ENCODE measurements around the gene PACS1.

The PACS1 gene

DNA sequence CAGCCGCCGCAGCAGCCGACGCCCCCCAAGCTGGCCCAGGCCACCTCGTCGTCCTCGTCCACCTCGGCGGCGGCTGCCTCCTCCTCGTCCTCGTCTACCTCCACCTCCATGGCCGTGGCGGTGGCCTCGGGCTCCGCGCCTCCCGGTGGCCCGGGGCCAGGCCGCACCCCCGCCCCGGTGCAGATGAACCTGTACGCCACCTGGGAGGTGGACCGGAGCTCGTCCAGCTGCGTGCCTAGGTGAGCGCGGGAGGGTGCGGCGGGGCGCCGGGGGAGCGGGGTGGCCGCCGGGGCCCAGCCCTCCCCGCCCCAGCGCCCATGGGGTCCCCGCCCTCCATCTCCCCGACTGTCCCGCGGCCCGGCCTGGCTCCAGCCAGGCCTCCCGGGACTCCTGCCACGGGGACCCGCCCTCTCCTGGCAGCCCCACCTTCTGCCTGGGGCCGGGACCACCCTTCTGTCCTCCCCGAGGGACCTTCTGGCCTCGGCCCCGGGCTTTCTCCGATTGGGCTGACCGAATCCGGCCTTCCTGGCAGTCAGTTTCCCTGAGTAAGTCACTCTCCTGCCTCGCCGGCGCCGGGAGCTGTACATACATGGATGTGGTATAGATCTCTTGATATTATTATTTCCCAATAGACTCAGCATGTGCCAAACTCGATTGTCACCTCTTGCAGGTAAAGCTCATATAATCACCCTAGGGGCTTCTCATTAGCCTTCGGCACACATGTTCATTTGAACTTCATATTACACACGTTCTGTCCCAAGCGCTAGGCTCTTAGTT, 720 bp downstream of the PACS1 start:
- H3K4me1 ChIP-seq = peaks cover 11% of the 10 kb centered on the region
- TF ChIP-seq, protein P1, sequence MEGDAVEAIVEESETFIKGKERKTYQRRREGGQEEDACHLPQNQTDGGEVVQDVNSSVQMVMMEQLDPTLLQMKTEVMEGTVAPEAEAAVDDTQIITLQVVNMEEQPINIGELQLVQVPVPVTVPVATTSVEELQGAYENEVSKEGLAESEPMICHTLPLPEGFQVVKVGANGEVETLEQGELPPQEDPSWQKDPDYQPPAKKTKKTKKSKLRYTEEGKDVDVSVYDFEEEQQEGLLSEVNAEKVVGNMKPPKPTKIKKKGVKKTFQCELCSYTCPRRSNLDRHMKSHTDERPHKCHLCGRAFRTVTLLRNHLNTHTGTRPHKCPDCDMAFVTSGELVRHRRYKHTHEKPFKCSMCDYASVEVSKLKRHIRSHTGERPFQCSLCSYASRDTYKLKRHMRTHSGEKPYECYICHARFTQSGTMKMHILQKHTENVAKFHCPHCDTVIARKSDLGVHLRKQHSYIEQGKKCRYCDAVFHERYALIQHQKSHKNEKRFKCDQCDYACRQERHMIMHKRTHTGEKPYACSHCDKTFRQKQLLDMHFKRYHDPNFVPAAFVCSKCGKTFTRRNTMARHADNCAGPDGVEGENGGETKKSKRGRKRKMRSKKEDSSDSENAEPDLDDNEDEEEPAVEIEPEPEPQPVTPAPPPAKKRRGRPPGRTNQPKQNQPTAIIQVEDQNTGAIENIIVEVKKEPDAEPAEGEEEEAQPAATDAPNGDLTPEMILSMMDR (IDR thresholded peaks at IDR 0.05; ENCODE audit: low read depth, low read length) = no peak

DNA sequence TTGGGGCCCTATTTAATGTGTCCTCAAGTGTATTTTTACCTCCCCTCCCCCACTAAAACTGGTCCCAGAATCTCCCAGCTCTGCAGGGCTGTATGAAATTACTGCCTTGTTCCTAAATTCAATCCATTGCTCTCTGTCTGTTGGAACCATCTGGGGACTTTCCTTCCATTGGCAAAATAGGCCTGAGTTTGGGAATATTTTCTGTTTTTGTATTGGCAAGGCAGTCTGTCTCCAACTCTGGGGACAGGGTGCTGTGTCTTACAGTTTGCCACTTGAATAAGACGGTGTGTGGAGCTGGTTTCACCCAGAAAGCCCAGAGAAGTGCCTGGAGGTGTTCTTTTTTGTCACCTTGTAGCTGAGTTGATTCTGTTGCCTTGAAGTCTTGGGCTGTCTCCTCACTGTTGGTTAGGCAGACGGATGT, 1.3 kb downstream of the PACS1 start:
- Histone ChIP-seq H3K4me1 (peaks cover 11% of the 10 kb centered on the region), H3K9me3 (no peaks in the 10 kb centered on the region), H3K36me3 (peaks cover 28% of the 10 kb centered on the region), H3K4me3 (ENCODE audit: low read depth, low read length) (peak overlapping the region; percentile 66), H3K27me3 (no peaks in the 10 kb centered on the region)
- TF ChIP-seq, protein P1 (IDR thresholded peaks at IDR 0.05; ENCODE audit: low read depth, low read length) = no peak
- no peak for DNase-seq

More for the DNA sequence above, 720 bp downstream of the PACS1 start:
- H3K27me3 ChIP-seq = no peaks in the 10 kb centered on the region
- peak; percentile 50 for DNase-seq
- no peaks in the 10 kb centered on the region for H3K9me3 ChIP-seq
- peak overlapping the region; percentile 66 for H3K4me3 ChIP-seq (ENCODE audit: low read depth, low read length)
- peaks cover 34% of the 10 kb centered on the region for H3K36me3 ChIP-seq

DNA sequence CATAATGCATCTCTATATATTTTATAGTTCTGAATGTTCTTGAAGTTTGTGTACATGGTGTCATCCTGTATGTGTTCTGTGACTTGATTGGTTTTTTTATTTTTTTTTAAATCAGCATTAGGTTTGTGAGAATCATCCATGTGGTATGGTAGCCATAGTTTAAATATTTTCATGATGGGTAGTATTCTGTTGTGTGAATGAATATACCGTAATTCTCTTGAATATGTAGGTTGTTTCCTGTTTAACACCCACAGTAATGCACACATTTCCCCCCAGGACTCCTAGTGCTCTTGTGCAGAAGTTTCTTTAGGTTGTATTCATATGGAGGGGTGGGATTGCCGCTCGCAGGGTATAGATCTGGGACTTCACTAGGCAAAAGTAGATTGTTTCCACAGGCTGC, 2.0 kb downstream of the PACS1 start:
- DNase-seq = no peak
- H3K4me1 ChIP-seq = peaks cover 11% of the 10 kb centered on the region
- H3K36me3 ChIP-seq = peaks cover 21% of the 10 kb centered on the region
- peak overlapping the region; percentile 66; the same call in 1 of the 2 replicates for H3K4me3 ChIP-seq (ENCODE audit: low read depth, low read length)
- no peaks in the 10 kb centered on the region for H3K27me3 ChIP-seq
- TF ChIP-seq, protein P1 (IDR thresholded peaks at IDR 0.05; ENCODE audit: low read depth, low read length) = no peak
- H3K9me3 ChIP-seq = no peaks in the 10 kb centered on the region

- peaks cover 11% of the 10 kb centered on the region for H3K4me1 ChIP-seq
- DNase-seq = no peak
- no peaks in the 10 kb centered on the region for H3K27me3 ChIP-seq
- H3K4me3 ChIP-seq (ENCODE audit: low read depth, low read length) = no peak overlapping the region
- no peaks in the 10 kb centered on the region for H3K9me3 ChIP-seq
- H3K36me3 ChIP-seq = peaks cover 16% of the 10 kb centered on the region
- TF ChIP-seq, protein P1 (IDR thresholded peaks at IDR 0.05; ENCODE audit: low read depth, low read length) = no peak
These were observed 2.4 kb downstream of the PACS1 start for GRCh38 chr11:66072518-66072917.

- Histone ChIP-seq H3K4me3 (ENCODE audit: low read depth, low read length) (no peak overlapping the region), H3K36me3 (peaks cover 6% of the 10 kb centered on the region), H3K9me3 (no peaks in the 10 kb centered on the region), H3K4me1 (peaks cover 8% of the 10 kb centered on the region), H3K27me3 (no peaks in the 10 kb centered on the region)
- TF ChIP-seq, protein P1 (IDR thresholded peaks at IDR 0.05; ENCODE audit: low read depth, low read length) = no peak
- DNase-seq = no peak
These were observed 3.6 kb downstream of the PACS1 start for GRCh38 chr11:66073669-66074068.

- no peak for DNase-seq
- no peaks in the 10 kb centered on the region for H3K27me3 ChIP-seq
- no peak overlapping the region for H3K4me3 ChIP-seq (ENCODE audit: low read depth, low read length)
- H3K36me3 ChIP-seq = no peaks in the 10 kb centered on the region; the same call in 1 of the 2 replicates
- TF ChIP-seq, protein P1 (IDR thresholded peaks at IDR 0.05; ENCODE audit: low read depth, low read length) = no peak
- peaks cover 1% of the 10 kb centered on the region; the same call in 1 of the 2 replicates for H3K4me1 ChIP-seq
- no peaks in the 10 kb centered on the region for H3K9me3 ChIP-seq
These were observed 5.2 kb downstream of the PACS1 start for GRCh38 chr11:66075273-66075672.
